Measurements from ENCODE around the gene GPR21.

GPR21 gene

DNA sequence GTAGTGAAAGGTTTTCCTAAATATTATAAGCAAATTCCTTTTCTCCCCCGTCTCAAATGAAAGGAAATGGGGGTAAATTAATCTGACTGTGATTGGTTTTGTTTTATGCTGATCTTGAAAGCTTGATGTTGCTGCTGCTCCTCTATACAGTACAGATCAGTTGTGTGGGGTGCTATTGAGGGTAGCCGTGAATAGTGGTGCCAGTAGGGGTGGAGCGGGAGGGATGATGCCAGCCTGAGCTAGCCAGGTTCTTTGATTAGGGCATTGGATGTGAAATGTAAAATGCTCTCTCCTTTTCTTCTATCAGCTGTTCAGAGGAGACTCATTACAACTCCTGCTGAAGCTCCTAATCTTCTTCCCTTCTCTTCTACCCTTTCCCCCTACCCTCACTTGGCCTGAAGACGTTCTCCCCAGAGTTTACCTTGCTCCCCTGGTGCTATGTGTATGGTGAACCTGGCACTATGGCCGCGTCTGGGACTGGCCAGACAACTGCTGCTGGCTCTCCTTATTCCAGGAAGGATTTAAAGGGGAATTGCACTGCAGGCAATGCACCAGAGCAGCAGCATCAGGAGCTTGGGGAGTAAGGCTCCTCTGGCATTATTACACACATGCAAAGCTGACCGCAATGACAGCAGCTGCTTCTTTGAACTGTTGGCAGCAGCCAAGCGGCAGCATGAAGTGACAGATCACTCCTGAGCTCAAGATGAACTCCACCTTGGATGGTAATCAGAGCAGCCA, 566 bp downstream of the GPR21 start:
- no peak for DNase-seq (ENCODE audit: low spot score)
- no peak for FAIRE-seq

DNA sequence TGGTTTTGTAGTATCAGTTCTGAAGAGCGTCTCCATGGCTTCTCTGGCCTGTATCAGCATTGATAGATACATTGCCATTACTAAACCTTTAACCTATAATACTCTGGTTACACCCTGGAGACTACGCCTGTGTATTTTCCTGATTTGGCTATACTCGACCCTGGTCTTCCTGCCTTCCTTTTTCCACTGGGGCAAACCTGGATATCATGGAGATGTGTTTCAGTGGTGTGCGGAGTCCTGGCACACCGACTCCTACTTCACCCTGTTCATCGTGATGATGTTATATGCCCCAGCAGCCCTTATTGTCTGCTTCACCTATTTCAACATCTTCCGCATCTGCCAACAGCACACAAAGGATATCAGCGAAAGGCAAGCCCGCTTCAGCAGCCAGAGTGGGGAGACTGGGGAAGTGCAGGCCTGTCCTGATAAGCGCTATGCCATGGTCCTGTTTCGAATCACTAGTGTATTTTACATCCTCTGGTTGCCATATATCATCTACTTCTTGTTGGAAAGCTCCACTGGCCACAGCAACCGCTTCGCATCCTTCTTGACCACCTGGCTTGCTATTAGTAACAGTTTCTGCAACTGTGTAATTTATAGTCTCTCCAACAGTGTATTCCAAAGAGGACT, 1.5 kb downstream of the GPR21 start:
- no peak for FAIRE-seq
- DNase-seq (ENCODE audit: low spot score): no peak

DNA sequence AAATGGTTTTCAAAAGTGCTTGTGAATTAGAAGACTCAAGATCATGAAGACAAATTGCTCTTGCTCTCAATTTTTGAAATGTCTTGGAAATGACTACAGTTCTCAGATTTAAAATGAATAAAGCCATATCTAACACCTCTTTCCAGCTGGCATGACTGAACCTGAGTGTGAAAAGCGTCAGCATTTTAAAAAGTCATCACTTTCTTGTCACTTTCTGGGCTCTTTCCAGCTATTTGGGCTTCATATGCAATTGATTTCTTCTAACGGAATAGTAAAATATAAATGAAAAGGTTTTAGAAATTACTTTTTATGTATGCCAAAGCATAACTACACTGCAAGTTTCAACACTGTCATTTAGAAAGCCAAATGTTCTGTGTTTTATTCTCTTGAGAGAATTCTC, 2.3 kb downstream of the GPR21 start:
- no peak for DNase-seq (ENCODE audit: low spot score)
- FAIRE-seq: no peak

DNA sequence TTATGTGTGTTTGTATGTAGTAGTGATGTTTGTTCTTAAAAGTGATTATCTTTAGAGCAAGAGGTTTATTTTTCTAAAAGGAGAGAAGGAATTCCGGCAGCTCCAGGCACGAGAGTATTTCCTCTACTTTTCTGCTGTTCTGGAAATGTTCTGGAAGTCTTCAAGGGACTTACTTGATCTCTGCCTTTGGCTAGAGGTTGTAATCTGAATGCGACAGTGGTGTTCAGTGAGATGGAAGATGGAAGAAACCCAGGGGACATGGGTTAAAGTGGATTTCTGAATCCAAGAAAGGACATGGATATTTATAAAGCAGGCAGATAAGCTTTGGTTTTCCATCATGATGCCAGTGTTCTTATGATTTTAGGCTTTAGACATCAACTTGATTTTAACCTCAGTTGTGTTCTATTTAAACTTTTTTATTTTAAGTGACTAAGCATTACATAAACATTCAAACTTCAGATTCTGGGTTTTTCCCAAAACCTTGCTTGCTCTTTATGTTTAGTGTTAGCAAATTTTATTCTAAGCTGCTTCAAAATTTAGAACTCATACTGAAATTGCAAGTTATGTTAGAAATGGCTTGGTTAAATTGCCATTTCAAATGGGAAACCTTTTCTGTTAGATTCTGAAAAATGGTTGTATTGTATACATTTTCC, 3.6 kb downstream of the GPR21 start:
- DNase-seq (ENCODE audit: low spot score) (no peak), FAIRE-seq (no peak)

DNA sequence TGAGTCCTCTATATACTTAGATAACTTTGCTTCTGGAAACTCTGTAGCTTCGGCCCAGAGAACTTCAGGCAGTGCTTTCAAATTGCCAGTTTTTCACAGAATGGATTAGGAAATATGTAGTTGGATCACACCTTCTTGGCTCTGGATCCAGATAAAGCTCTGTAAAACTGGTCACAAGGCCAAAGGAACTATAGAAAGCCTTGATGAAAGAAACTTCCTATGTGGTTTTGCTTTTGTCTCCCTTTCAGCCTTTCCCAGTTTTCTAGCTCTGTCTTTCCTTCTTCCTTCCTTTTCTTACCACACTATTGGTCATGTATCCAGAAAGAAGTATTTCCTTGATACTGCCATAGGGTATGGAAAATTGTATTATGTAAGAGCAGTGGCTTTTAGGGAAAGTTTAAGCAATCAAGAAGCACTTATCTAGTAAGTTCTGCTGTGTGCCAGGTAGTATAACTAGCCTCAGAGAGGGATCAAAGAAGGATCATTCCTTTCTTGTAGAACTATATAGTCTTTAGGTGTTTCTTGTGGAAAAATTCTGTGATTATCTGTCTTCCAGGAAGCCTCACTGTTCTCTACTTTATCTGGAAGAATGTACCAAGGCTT, 6.3 kb downstream of the GPR21 start:
- FAIRE-seq: no peak
- DNase-seq (ENCODE audit: low spot score): no peak

DNA sequence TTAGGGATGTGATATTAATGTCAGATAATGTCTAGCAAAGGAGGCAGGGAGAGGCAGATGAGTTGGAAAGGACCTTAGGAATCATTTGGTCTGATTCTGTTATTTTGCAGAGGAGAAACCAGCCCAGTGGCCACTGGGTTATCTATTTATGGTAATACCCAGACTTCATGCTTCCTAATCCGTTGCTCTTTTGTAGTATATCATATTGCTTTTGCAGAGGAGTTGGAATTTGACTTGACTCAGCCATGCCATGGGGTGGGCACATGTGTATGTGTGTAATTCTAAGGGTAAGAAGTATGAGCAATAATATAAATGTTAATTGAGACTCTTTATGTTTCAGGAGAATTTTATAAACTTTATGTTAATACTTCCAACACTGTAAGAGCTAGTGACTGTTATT, 7.3 kb downstream of the GPR21 start:
- DNase-seq (ENCODE audit: low spot score) (no peak), FAIRE-seq (no peak)

DNA sequence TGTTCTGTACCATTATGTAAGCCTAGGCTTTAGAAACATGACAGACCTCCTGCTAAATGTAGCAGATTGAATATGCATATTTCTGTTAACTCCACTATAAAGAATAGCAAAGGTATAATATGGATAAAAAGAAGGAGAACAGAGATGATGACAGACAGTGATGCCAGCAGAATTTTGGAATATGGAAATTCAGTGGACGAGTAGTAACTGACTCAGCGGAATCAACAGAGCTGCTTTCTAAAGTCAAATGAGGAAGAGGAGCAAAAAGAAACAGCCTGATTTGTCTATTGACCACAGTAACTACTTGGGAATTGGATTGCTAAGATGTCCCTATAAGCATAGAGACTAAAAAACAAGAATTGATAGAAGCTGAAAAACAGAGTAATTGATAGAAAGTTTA, 8.0 kb downstream of the GPR21 start:
- no peak for DNase-seq (ENCODE audit: low spot score)
- no peak for FAIRE-seq

DNA sequence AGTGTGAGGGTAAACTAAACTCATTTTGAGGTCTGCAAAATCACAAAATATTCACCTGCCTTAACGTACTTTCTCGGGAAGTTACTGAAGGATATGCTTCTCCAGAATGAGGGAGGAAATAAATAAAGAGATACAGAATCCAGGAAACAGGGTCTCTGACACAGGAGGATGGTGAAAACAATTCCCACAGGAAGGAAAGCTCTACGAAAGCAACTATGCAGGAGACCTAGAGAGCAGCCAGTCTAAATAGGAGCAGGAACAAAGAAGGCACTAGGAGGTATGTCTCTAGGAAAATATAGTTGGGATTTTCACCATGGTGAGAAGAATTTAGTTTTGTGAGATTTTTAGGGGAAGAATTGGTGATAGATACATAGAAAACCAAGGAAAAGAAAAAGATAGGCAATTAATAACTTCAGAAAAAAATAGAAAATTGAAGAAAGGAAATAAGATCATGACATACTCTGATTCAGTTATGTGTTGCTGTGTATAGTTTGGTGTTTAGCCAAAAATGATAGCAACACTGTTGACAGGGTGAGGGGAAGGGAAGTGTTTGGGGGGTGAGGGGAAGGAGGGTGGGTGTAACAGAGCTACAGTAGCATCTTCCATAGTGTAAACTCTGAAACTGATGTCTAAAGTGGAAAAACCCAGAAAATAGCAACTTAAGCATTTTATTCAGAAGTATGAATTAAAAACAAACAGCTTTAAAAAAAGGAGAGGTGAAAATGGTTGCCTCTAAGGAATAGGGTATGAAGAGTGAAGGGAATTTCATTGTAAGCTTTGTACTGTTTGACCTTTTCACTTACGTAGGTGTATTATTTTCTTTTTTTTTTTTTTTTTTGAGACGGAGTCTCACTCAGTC, 9.8 kb downstream of the GPR21 start:
- FAIRE-seq: no peak
- no peak for DNase-seq (ENCODE audit: low spot score)

DNA sequence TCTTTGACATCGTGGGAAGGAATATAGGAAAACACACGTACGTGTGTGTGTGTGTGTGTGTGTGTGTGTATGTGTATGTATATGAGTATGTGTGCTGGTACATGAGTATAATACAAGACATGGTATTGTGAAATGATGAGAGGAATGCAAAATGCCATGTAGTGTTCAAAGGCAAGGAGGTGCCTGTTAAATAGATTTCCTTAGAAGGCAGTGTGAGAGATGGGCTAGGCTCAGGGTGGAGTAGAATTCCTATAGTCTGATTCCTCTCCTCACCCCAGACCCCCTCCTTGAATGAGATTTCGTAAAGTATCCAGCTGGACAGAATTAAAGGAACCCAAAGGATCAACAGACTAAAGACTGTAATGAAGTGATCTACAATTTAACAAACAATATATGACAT, 11.1 kb downstream of the GPR21 start:
- DNase-seq (ENCODE audit: low spot score) (no peak), FAIRE-seq (no peak)

DNA sequence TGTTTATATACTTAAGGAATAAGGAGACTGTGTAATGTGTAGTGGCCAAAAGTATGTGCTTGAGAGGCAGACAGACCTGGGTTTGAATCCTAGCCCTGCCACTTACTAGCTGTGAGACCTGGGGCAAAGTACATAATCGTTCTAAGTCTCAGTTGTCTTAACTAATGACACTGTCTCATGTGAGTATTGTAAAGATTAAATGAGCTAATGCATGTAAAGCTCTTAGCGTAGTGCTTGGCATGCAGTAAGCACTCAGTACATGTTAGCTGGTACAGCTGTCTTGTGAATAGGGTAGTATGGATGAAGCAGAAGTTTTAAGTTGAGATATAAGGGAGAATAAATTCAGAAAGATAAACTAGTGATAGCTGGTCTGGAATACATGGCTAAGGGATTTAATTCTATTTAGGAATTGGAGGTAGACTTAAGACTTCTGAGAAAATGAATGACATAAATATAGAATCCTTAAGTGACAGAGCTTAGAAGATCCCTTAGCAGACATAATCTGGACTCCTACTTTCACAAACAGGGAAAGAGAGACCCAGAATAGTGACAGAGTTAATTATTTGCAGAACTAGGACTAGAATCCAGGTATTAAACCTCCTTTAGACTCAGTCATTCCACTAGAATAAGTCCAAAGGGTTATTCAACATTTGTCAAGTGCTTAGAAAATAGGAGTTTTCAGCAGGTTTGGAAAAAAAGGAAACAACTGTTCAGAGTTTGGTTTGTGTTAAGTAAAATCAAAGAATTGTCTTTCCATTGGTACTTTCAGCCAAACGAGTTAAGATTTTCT, 13.1 kb downstream of the GPR21 start:
- no peak for FAIRE-seq

DNA sequence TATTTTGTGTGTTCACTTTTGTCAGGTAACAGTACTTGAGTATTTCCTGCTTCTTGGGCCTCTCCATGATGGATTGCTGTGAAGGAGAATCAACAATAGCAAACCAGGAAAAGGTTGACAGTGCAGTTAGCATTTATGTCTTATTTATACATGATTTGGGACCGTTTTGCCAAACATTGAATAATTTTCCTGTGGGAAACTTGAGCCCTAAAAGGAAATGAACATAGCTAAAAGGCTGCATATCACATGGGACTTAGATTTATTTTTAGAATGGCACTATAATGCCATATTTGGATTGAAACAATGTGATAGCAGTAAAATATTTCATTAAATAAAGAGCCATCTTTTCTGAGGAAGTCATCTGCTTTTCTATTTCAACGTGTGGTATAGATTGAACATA, 15.3 kb downstream of the GPR21 start:
- FAIRE-seq (no peak), DNase-seq (ENCODE audit: low spot score) (no peak)

More for the DNA sequence above, 13.1 kb downstream of the GPR21 start:
- DNase-seq (ENCODE audit: low spot score): no peak

DNA sequence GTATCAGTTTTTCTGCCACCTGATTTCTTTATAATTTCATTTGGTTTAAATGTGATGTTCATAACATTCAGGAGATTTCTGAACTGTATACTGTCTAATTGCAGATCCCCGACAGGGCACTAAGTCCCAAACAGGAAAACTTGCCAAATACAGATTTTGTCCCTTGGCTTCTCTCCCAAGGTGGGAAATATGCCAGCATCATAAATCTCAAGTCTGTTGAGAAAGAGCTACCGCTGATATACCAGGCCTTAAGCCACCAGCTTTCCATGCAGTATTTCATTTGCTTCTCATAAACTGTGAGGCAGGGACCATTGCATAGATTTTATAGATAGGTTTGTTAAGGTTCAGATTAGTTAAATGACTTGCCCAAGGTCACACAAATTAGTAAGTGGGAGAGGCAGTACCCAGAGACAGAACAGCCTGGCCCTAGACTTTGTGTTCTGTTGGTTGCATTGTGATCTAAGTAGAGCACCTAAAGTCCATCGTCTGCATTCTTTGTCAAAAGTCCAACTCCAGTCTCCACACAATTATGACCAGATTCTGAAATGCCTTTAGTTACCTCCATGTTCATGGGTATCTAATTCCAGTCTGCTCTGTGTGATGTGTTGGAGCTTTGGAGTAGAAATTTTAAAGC, 16.2 kb downstream of the GPR21 start:
- no peak for FAIRE-seq

DNA sequence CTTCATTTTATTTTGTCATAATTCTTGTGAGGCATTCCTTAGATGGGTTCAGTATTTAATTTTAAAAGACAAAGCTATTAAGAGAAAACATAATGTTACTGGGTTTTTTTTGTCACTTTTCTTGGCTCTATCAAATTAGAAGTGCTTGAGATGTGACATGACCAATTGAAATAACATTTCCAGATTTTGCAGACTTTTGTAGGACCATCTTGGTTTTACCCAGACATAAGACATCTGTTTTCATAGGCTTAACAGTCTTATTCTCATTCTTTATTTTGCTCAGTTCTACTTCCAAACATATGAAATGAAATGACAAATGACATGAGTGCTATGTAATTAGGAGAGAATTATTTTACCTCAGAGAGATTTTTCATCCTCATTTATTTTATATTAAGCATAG, 19.6 kb downstream of the GPR21 start:
- no peak for FAIRE-seq
- no peak for DNase-seq (ENCODE audit: low spot score)

More for the DNA sequence above, 16.2 kb downstream of the GPR21 start:
- DNase-seq (ENCODE audit: low spot score): no peak

DNA sequence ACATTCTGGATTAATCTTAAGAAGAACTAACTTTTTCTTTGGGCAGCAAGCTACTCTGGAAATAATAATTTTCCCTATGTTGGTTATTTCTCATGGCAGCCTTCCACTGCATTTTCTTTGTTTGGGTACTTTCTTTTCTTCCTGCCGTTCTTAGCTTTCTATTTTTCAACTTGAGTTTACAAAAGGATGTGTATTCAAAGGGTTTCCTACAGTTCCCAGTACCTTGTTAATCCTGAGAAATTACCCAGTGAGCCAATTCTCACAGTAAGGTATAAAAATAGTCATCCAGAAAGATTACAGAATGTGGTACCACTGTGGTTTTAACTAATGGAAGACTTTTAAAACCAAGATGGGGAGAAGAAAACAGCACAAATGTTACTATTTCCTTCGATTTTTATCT, 20.2 kb downstream of the GPR21 start:
- FAIRE-seq (no peak), DNase-seq (ENCODE audit: low spot score) (no peak)

DNA sequence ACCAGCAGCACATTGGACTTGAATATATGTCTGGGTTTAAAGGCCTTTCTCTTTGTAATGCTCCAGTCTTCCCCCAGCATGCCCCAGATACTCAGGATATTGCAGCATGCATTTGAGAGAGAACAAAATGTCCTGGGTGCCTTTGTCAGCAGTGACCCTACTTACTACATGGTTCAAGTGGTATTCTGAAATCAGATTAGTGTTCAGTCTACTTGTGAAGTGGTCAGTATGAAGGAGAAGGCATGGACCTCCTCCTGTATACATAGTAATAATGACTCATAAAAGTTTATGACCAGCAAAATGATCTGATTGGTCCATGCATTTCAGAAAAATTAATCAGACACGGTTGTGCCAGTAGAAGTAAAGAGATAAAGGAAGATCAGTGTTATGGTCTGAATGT, 25.4 kb downstream of the GPR21 start:
- DNase-seq (ENCODE audit: low spot score) (no peak), FAIRE-seq (no peak)

DNA sequence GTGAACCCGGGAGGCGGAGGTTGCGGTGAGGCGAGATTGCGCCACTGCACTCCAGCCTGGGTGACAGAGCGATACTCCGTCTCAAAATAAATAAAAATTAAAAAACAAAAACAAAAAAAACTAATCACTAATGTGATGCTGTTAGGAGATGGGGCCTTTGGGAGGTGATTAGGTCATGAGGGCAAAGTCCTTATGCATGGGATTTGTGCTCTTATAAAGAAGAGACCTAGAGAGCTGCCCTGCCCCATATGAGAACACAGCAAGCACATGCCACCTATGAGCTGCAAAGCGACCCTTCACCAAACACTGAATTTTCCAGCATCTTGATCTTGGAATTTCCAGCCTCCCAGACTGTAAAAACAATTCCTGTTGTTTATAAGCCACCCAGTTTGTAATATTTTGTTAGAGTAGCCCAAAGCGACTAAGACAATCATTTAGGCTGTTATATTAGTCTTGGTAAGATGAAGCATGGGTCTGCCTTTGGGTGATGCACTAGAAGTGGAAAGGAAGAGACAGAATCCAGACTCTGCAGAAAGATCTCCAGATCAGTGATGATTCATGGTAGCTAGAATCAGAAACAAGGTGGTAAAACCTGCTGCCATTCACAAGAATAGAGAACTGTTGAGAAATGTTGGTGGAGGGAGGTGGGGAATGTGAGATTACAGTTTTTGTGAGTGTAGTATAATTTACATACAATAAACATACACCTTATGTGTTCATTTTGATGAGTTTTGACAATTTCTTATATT, 26.2 kb downstream of the GPR21 start:
- DNase-seq (ENCODE audit: low spot score) (no peak), FAIRE-seq (no peak)

DNA sequence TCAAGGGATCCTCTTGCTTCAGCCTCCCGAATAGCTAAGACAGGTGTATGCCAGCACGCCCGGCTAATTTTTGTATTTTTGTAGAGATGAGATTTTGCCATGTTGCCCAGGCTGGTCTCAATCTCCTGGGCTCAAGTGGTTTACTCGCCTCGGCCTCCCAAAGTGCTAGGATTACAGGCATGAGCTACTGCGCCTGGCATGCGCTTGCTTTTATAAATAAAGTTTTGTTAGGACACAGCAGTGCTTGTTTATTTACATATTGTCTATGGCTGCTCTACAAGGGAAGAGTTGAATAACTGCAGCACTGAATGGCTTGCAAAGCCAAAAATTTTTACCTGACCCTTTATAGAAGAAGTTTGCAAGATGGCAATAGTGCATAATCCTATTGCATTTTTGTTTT, 27.7 kb downstream of the GPR21 start:
- no peak for FAIRE-seq
- DNase-seq (ENCODE audit: low spot score): no peak

DNA sequence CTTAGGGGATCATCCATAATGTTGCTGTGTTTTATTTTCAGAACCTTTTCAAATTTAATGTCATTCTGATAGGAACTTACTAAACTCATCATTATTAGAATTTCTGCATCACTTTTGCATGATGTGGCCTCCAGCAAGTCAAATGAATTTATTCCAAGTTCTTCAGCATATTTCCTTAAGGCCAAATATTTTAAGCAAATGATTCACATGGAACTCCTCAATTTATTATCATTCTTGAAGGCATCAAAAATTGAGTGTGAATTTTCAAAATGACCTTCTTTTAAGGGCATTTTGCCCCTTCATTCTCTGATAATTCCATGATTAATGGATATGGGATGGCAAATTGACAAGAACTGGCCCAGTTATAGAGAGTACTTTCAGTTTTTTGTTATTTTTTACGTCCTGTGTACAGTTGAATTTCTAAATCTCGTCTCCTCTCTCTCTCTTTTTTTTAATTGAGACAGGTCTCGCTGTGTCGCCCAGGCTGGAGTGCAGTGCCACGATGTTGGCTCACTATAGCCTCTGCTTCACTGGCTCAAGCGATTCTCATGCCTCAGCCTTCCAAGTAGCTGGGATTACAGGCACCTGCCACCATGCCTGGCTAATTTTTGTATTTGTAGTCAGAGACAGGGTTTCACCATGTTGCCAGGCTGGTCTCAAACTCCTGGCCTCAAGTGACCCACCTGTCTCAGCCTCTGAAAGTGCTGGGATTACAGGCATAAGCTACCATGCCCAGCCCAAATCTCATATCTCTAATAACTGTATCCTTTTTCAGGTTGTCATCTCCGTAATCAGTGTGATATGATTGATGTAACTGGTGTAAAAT, 29.1 kb downstream of the GPR21 start:
- no peak for DNase-seq (ENCODE audit: low spot score)
- FAIRE-seq: no peak

DNA sequence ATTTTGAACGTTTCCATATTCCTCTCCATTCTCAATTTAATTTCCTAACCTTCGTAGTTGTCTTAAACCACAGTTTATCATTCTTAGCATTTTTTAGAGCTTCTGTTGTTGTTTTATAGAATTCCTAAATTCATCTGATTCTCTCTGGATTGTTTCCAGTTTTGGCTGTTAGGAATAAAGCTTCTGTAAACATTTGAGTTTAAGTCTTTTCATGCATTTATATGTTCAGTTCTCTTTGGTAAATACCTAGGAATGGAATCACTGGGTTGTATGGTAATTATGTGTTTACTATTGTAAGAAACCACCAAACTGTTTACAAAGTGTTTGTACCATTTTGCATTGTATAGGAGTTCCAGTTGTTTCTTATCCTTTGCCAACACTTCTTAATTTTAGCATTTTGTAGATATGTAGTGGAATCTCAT, 29.7 kb downstream of the GPR21 start:
- FAIRE-seq (no peak), DNase-seq (ENCODE audit: low spot score) (no peak)

All from urothelium cell line (cell line).